ENCODE data around the gene NIFK. TPM values are rescaled to one million over a fixed set of nuclear protein-coding genes. Genes with fewer than 3 reads are reported as not detected.

Gene NIFK
- total RNA-seq, result 21.9 and 29.8 TPM in 2 replicates

DNA sequence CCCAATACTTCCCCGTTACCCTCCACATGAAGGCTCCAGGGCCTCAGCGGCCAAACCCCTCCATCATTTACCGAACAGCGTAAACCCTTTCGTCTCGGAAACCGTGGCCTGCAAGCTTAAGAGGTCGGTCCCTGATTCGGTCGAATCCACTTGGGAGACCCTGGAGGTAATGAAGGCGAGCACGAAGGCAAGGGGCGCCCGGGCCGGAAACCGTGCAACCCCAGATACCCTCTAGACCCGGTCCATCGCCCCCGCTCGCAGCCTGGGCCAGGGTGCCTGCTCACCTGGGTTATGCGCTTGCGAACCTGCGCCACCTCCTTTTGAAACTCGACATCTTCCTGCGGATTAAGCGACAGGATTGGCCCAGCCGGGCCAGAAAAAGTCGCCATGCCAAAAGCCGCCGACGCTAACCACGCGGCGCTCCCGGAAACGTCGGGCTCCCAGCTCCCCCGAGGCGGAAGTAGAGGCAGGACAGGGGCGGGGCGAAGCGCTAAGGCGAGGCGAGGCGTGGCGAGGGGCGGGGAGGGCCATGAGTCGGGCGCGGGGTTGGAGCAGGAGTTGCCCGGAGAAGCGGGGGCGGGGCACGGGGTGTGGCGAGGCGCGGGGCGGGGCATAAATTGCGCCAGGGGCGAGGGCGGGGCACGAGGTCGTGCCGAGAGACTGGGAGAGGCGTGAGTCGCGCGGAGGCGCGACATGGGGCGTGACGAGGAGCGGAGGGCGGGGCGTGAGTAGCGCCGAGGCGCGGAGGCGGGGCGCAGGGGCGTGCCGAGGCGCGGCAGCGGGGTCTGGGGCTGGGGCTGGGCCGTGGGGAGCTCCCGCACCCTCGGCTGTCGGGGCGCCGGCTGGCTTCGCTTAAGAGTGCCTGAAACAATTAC, at the start of gene NIFK:
NIFK (minus strand) TSS at position 414 of the 875 bp plus-strand sequence; CDS start at position 389, 25 bp downstream.

DNA sequence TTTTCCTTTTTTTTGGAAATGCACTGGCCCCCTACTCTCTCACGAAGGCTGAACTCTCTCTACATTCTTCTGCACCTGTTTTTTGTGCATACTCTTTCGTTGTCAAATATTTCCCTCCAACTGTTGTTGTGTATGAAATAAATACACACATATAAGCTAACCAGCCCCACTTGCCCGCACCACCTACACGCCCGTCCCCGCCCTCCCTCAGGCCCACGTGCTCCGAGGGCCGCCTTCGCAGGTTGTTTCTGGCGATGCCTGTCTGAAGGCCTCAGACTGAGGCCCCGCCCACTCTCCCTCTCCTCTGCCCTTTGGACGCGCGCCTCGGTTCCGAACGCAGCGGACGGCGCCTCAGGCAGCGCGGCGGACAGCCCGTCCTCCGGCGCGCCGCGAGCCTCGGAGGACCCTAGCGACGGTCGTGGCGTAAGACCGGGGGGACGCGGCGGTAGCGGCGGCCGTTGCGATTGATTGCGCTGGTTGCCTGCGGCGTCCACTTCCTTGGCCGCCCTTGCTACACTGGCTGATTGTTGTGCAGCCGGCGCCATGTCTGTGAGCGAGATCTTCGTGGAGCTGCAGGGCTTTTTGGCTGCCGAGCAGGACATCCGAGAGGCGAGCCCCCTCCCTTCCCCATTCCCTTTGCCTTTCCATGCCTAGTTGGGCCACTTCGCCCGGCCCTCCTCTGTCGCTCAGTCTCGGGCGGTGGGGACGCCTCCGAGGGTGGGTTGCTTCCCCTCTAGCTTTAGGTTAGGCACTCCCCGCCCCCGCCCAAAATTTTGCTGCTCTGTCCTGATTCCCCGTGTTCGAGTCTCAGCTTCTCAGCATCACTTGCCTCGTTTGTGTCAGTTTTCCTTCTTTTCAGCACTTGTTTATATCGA, 18.8 kb upstream of the NIFK start, which contains the start of gene TSN:
TSN (plus strand) TSS at position 415 of the 875 bp plus-strand sequence; CDS start at position 544, 129 bp downstream.

Other genes starting within 250 kb of the NIFK start
- gene RNU4ATAC, start 206.0 kb downstream of the NIFK start, total RNA-seq, result not detected in 2 replicates
- 49.4 and 50.2 TPM in 2 replicates for gene CLASP1, start 87.4 kb downstream of the NIFK start, total RNA-seq
- 41.8 and 47.2 TPM in 2 replicates for gene TSN, start 18.8 kb upstream of the NIFK start, total RNA-seq